ENCODE results near the gene UGT2B7. TPM values are rescaled to one million over a fixed set of nuclear protein-coding genes. Genes with fewer than 3 reads are reported as not detected.

Gene UGT2B7
- total RNA-seq, 4 donors from 2014 or later = 0.68 to 1.5 (median 1.0) TPM; not detected in 1

DNA sequence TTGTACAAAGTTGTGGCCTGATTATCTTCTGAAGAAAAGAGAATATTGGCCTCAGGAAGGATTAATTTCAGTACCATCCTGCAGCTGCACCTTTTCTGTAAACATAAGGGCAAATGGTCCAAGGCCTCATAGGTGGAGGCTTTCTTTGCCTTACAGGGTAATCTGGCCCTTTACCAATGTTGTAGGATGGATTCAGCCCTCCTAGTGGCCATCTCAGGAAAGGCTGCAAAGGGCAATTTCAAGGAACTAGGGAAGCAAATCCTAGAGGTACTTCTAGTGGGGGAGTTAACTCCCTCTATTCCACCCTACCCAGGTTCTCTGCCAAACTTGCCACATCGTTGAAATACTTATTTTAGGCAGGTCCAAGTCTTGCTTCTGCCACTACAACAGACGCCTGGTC, 60.6 kb downstream of the UGT2B7 start:
- Histone ChIP-seq H3K27ac (no peak overlapping the region), H3K9me3 (no peaks in the 10 kb centered on the region), H3K36me3 (no peaks in the 10 kb centered on the region), H3K4me1 (no peaks in the 10 kb centered on the region), H3K27me3 (no peaks in the 10 kb centered on the region), H3K4me3 (no peak overlapping the region)
- WGBS = 85% methylated on average over 2 of the region's 2 CpGs
- DNase-seq (ENCODE audit: low spot score in 2 of 2) = no peak
- TF ChIP-seq EP300 (IDR thresholded peaks at IDR 0.05) (no peak), POLR2A (IDR thresholded peaks at IDR 0.05) (no peak), POLR2AphosphoS5 (IDR thresholded peaks at IDR 0.05) (no peak)
- TF ChIP-seq, protein P1, sequence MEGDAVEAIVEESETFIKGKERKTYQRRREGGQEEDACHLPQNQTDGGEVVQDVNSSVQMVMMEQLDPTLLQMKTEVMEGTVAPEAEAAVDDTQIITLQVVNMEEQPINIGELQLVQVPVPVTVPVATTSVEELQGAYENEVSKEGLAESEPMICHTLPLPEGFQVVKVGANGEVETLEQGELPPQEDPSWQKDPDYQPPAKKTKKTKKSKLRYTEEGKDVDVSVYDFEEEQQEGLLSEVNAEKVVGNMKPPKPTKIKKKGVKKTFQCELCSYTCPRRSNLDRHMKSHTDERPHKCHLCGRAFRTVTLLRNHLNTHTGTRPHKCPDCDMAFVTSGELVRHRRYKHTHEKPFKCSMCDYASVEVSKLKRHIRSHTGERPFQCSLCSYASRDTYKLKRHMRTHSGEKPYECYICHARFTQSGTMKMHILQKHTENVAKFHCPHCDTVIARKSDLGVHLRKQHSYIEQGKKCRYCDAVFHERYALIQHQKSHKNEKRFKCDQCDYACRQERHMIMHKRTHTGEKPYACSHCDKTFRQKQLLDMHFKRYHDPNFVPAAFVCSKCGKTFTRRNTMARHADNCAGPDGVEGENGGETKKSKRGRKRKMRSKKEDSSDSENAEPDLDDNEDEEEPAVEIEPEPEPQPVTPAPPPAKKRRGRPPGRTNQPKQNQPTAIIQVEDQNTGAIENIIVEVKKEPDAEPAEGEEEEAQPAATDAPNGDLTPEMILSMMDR (IDR thresholded peaks at IDR 0.05) = no peak

Other genes with a start within 250 kb of the UGT2B7 start
- gene UGT2A3, start 144.7 kb upstream of the UGT2B7 start, total RNA-seq = under 1 TPM in 1 of 4 donors, not detected in 3; 0.40 TPM
- gene UGT2B11, start 118.3 kb downstream of the UGT2B7 start, total RNA-seq = 1 to 10 TPM in 2 of 4 donors, under 1 TPM in 1, not detected in 1; 0.49 to 2.4 (median 1.9) TPM
- gene UGT2B28, start 184.0 kb downstream of the UGT2B7 start, total RNA-seq = under 1 TPM in 3 of 4 donors, not detected in 1; 0.30 to 0.42 (median 0.34) TPM